HG03097 (cell line): ENCODE data around the gene LMTK3.
A peak's percentile ranks its signal among the peaks of the same experiment; 100 is the strongest.

Source experiments
- ATAC-seq: cut with Tn5 transposase; IDR thresholded peaks from one replicate; pipeline ENCODE4 v1.9.1; 2021; ENCODE audit not compliant: unreplicated experiment, low FRiP score

LMTK3 gene

DNA sequence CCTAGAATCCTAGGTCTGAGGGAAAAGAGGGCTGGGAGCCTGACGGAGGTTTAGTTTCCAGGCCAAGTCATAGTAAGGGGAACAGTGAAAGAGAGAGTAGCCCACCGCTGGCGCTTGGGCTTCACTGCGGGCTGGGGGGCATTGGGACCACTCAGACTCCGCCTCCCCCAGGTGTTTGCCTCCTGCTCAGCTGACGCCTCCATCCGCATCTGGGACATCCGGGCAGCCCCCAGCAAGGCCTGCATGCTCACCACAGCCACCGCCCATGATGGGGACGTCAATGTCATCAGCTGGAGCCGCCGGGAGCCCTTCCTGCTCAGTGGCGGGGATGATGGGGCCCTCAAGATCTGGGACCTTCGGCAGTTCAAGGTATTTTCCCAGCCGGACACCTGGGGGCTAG is 60.8 kb downstream of the LMTK3 start:
- ATAC-seq, result no peak

DNA sequence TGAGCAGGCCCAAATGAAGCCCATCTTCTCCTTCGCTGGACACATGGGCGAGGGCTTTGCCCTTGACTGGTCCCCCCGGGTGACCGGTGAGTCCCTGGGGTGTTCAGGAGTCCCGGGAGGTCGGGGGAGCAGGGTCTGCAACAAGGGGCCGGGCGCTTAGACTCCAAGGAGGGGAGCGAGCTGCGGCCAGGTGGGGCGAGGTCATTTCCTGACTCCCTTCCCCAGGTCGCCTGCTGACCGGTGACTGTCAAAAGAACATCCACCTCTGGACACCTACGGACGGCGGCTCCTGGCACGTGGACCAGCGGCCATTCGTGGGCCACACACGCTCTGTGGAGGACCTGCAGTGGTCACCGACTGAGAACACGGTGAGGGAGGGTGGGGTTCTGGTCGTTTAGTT is 61.2 kb downstream of the LMTK3 start:
- no peak for ATAC-seq

DNA sequence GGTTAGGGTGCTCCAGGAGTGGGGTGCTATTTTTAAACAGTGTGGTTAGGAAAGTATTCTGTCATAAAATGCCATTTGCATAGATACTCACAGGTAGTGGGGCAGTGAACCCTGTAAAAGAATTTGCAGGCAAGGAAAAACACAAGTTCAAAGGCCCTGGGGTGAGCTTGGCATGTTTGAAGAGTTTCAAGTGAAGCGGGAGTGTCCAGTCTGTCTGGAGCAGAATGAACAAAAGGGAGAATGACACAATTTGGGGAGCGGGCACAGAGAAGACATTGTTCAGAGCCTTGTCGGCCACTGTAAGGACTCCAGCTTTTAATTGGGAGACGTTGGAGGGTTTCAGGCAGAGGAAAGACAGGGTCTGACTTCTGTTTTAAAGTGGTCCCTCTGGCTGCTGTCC is 63.1 kb downstream of the LMTK3 start:
- ATAC-seq, result no peak

DNA sequence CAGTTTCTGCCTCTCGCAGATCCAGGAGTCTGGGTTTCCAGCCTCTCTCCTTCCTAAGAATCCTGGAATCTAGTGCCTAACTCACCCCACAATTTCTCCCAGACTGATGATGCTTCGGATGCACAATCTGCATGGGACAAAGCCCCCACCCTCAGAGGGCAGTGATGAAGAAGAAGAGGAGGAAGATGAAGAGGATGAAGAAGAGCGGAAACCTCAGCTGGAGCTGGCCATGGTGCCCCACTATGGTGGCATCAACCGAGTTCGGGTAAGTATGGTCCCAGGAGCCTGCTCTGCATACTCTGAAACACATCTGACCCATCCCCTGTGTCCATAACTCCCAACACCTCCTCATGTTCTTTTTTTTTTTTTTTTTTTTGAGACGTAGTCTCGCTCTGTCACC is 65.1 kb downstream of the LMTK3 start:
- no peak for ATAC-seq

GRCh38 chr19:48445606-48446481 is 65.8 kb downstream of the LMTK3 start, which contains the start of gene GRWD1:
TSS of gene GRWD1 (plus strand) at chr19:48445983. CDS start at chr19:48446006, 23 bp downstream.
- peak; percentile 85 for ATAC-seq

- ATAC-seq, result peak; percentile 31
These were observed 66.4 kb downstream of the LMTK3 start for GRCh38 chr19:48445256-48445605.

GRCh38 chr19:48444936-48445200 is 66.8 kb downstream of the LMTK3 start:
- ATAC-seq, result no peak

DNA sequence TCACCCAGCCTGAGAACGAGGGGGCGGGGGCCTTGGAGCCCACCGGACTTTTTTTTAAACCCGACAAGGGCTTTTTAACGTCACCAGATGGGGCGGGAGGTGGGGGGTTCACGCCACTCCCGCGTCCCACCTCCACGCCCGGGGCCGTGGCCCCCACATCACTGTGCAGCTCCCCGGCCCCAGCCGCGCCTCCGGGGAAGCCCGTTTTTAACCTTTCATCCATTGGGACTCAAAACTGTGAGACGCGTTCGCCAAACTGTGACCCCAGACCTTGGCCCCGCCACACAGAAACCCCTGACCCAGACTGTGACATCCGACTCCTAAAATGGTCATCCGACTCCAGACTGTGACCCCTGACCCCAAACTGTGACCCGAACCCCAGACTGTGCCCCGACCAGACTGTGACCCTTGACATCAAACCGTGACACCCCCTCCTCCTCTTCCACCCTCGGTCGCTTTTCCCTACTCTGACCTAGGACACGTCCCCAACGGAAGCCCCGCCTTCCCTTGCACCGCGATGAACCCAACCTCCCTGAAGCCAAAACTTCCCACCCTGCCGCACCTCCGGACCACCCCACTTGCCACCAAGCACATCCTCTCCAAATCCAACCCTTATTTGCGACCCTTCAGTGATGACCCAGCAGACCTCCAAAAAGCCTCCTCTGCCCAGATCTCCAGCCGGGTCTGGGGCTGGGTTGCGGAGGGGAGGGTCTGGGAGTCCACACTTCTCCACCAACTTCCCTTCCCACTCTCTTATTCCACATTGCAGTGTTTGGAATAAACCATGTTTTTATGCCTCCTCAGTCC is 67.3 kb downstream of the LMTK3 start:
- ATAC-seq, result no peak

DNA sequence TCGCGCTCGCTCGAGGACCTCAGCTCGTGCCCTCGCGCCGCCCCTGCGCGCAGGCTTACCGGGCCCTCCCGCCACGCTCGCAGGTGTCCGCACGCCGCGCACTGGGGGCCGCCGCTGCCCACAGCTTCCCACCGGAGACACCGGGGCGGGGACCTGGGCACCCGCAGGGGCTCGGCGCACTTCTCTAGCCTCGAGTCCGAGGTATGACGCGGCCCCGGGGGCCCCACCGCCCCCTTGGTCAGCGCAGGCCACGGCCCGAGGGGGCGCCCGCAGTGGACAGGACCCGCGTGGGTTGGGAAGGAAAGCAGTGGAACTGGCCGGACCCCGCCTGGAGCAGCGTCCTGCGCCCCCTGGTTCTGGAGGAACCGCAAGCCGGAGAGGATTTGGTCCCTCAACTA is 67.9 kb downstream of the LMTK3 start:
- no peak for ATAC-seq

GRCh38 chr19:48443256-48443655 is 68.4 kb downstream of the LMTK3 start:
- no peak for ATAC-seq

GRCh38 chr19:48442116-48443035 is 69.3 kb downstream of the LMTK3 start:
- no peak for ATAC-seq

- ATAC-seq, result no peak
These were observed 70.1 kb downstream of the LMTK3 start for GRCh38 chr19:48441360-48442050.

- ATAC-seq, result no peak
These were observed 75.0 kb downstream of the LMTK3 start for GRCh38 chr19:48436586-48436985.
